GM21786 (cell line): Measurements from ENCODE around the gene KLF6.

ENCODE experiments used
- ATAC-seq: cut with Tn5 transposase; IDR thresholded peaks from one replicate; pipeline ENCODE4 v1.9.1; 2021; ENCODE audit not compliant: unreplicated experiment

The KLF6 gene

GRCh38 chr10:3757638-3758490, 27.1 kb downstream of the KLF6 start:
- peak; percentile 88 for ATAC-seq

GRCh38 chr10:3757250-3757637, 27.8 kb downstream of the KLF6 start:
- ATAC-seq: no peak

GRCh38 chr10:3756360-3756740, 28.7 kb downstream of the KLF6 start:
- no peak for ATAC-seq

- ATAC-seq: no peak
Observed at GRCh38 chr10:3755440-3756359, 29.3 kb downstream of the KLF6 start.

- ATAC-seq: no peak
Observed at GRCh38 chr10:3754727-3755439, 30.1 kb downstream of the KLF6 start.

- ATAC-seq: no peak
Observed at GRCh38 chr10:3750854-3751253, 34.2 kb downstream of the KLF6 start.

GRCh38 chr10:3750006-3750816, 34.8 kb downstream of the KLF6 start:
- ATAC-seq: peak; percentile 42

GRCh38 chr10:3749600-3749999, 35.4 kb downstream of the KLF6 start:
- peak; percentile 61 for ATAC-seq

- ATAC-seq: no peak
Observed at GRCh38 chr10:3749011-3749410, 36.0 kb downstream of the KLF6 start.

- ATAC-seq: no peak
Observed at GRCh38 chr10:3748484-3748883, 36.5 kb downstream of the KLF6 start.

GRCh38 chr10:3747984-3748383, 37.0 kb downstream of the KLF6 start:
- ATAC-seq: no peak

- ATAC-seq: no peak
Observed at GRCh38 chr10:3747248-3747960, 37.6 kb downstream of the KLF6 start.

GRCh38 chr10:3746634-3747033, 38.4 kb downstream of the KLF6 start:
- no peak for ATAC-seq

- ATAC-seq: no peak
Observed at GRCh38 chr10:3745521-3745920, 39.5 kb downstream of the KLF6 start.

GRCh38 chr10:3741688-3742461, 43.1 kb downstream of the KLF6 start:
- no peak for ATAC-seq

- ATAC-seq: peak; percentile 67
Observed at GRCh38 chr10:3740157-3740871, 44.7 kb downstream of the KLF6 start.

GRCh38 chr10:3738855-3739350, 46.1 kb downstream of the KLF6 start:
- ATAC-seq: no peak

GRCh38 chr10:3737864-3738263, 47.1 kb downstream of the KLF6 start:
- no peak for ATAC-seq
